SK-N-MC (cell line): ENCODE results near the gene KCNH5.

Source experiments
- EZH2 ChIP-seq: fragments of 200-600 bp; sonication (generic); IDR thresholded peaks from one replicate; pipeline ENCODE4 v1.6.1; 2017; ENCODE audit warnings: antibody characterized with exemption
- POLR2AphosphoS5 ChIP-seq: IDR thresholded peaks from 2 replicates; pipeline ENCODE4 v1.6.1; 2012; ENCODE audit warnings: mild to moderate bottlenecking, low read depth, low read length, borderline replicate concordance

GRCh38 chr14:62709773-62710172, 335.5 kb downstream of the KCNH5 start:
- TF ChIP-seq EZH2 (no peak), POLR2AphosphoS5 (no peak)
